G401 (cell line): ENCODE data around the gene OR13C9. TPM values are rescaled to one million over a fixed set of nuclear protein-coding genes. Genes with fewer than 3 reads are reported as not detected.
"Not testable (repeated sequence)": the region's sequence is repeated elsewhere in the genome, so short reads cannot be mapped to it uniquely, and the experiment has no call there.

Source experiments
- DNase-seq: peaks from one replicate; pipeline ENCODE4 v3.0.0-alpha.2; 2015; ENCODE audit warnings: low spot score
- in situ Hi-C: cut with HindIII; loops from 2 replicates; pipeline ENCODE4 v1.10.0; 2016; ENCODE audit warnings: low sequenced_read_pairs, mixed read lengths
- total RNA-seq: library from RNA; depleted of rRNA; stranded (reverse); fragments of >200 nt; shearing (Covaris generic); gene quantifications from 2 replicates; pipeline ENCODE4 v1.2.3, GENCODE V29; 2014; rRNA removed

The OR13C9 gene
- not detected in 2 replicates for total RNA-seq

DNA sequence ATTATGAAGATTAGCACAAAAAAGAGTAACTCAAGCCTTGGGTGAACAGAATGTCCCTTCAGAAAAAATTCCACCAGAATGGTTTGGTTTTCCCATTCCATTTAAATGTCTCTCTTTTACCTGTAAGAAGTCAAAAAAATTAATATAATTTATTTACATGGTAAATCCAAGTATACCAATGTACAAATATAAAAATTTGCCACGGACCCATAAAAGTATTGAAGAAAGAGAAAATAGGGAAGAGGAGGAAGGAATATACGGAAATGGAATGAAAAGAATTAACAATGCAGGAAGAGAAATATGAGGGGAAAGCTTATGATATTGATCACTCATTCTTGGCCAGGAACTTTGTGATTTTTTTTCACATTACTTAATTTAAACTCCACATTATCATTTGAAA is at the start of gene OR13C9:
Gene OR13C9 (minus strand): TSS at position 101 of the 400 bp plus-strand sequence. CDS start 0 bp downstream, at position 101.
- no peak for DNase-seq
- in situ Hi-C loops: no loop called here

- no peak for DNase-seq
- in situ Hi-C loops: no loop called here
These were observed 40.6 kb upstream of the OR13C9 start for GRCh38 chr9:104658496-104659195.

- no peak for DNase-seq
- in situ Hi-C loops: no loop called here
These were observed 17.5 kb upstream of the OR13C9 start for GRCh38 chr9:104635456-104635855.

- no peak for DNase-seq
- in situ Hi-C loops: no loop called here
These were observed 16.0 kb upstream of the OR13C9 start for GRCh38 chr9:104633976-104634520.

GRCh38 chr9:104625964-104626363 is 8.0 kb upstream of the OR13C9 start:
- in situ Hi-C loops, DNase-seq: not testable (repeated sequence)

DNA sequence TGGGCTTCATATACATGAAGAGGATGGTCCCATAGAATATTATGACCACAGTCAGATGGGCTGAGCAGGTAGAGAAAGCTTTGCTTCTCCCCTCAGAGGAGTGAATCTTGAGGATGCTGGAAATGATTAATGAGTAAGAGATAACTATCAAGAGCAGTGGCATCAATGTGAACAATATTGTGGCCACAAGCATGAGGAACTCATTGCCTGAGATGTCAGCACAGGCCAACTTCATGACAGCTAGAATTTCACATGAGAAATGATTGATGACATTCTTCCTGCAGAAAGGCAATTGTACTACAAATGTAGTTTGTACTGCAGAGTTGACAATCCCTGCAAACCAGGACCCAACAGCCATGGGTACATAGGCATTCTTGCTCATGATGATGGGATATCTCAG is 586 bp downstream of the OR13C9 start:
- in situ Hi-C loops: no loop called here
- DNase-seq: no peak

DNA sequence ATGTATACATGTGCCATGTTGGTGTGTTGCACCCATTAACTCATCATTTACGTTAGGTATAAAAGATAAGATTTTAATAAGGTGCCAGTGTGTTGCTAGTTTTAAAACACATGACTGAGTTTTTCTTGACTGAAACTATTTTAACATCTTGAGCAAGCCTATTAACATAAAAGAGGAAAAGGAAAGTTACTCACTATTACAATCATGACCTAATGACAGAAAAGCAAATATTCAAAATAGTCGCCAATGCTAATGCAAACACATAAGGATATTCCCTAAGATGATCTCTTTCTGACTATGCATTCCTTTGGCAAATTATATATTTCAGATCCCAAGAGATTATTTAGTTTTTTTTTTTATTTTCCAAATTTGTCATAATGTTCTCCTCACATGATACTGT is 6.8 kb downstream of the OR13C9 start:
- DNase-seq: no peak
- in situ Hi-C loops: no loop called here

- in situ Hi-C loops: no loop called here
These were observed 9.7 kb downstream of the OR13C9 start for GRCh38 chr9:104608336-104608735.

DNA sequence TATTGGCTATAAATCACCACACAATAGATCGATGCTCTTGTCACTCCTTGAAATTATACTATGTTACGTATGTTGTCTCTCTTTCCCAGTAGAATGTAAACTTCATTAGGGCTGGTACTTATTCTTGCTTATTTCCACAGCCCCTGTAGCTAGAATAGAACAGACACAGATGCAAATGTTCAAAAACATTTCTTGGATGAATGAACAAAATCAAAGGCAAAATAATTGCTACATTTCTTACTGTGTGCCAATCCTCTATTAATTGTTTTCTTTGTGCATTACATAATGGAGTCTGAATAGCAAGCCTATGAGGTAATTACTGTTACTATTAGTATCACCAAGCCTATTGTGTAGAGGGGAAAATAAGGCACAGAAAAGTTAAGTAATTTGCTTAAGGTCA is 11.9 kb downstream of the OR13C9 start:
- in situ Hi-C loops: no loop called here
- DNase-seq: no peak

More at GRCh38 chr9:104608336-104608735, 9.7 kb downstream of the OR13C9 start:
- DNase-seq: no peak

DNA sequence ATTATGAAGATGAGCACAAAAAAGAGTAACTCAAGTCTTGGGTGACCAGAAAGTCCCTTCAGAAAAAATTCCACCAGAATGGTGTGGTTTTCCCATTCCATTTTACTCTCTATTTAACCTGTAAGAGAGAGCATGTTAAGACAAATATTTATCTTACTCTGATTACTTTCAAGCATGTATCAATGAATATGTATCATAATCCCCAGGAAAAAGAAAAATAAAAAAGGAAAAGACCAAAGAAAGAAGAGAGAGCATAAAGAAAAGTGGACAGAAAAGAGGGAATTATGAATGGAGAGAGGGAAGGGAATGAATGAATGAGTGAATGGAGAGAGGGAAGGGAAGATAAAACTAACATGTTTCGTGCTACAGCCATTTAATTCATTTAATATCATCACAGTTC is 12.5 kb downstream of the OR13C9 start, which contains the start of gene OR13C2:
Gene OR13C2 (minus strand): TSS at position 101 of the 400 bp plus-strand sequence. CDS start 0 bp downstream, at position 101.
- in situ Hi-C loops, DNase-seq: not testable (repeated sequence)

GRCh38 chr9:104604801-104605200 is 13.2 kb downstream of the OR13C9 start:
- DNase-seq: no peak
- in situ Hi-C loops: no loop called here

- DNase-seq, in situ Hi-C loops: not testable (repeated sequence)
These were observed 18.7 kb downstream of the OR13C9 start, which contains the start of gene OR13C5 for GRCh38 chr9:104599313-104599712. Gene OR13C5 (minus strand): TSS chr9:104599413. CDS start chr9:104599413, 0 bp downstream.

- in situ Hi-C loops, DNase-seq: not testable (repeated sequence)
These were observed 19.3 kb downstream of the OR13C9 start for GRCh38 chr9:104598749-104599148.

- no peak for DNase-seq
- in situ Hi-C loops: no loop called here
These were observed 28.4 kb downstream of the OR13C9 start for GRCh38 chr9:104589626-104590025.

DNA sequence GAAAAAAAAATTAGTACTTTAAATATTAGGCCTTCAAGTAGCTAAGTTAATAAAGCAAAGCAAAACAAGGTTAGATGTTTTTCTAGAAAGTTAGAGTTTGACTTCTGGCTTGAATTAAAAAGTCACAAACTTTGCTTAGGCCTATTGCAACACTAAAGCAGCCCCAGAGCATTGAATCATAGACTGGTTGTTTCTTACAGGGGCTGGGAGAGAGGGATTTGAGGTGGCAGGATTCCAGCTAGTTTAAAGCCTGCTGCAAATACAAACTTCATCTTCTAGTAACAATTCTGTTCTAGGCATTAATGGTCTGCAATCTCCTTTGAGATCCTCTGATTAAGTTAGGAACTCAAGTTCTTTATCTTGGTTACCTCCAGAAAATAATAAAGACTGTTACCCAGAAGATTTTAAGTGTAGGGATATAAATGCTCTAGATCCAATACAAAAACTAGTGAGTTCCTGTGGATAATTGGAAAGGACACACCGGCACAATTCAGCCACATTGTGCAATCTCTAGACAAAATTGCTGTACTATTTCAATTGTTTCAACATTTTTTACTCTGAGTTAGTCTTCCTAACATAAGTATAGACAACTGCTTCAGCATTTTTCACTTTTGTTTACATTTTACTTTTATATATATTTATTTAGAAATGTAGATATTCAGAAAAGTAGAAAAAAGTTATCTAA is 31.4 kb downstream of the OR13C9 start:
- no peak for DNase-seq
- in situ Hi-C loops: no loop called here

DNA sequence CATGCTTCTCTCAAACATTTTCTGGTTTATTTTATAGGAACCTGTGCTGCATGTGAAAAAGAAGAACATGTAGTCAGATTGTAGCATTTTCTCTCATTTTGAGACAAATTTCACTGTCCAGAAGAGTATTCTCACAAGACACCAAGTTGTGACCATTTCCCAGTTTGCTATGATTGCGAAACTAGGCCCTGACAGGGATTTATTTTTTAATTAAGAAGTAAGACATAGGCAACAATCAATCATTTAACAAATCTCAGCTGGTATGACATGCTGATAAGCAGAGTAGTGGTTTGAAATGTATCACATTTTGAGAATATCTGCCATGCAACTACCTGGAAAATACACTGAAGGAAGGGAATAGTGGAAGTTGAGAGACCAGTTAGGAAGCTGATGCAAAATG is 37.4 kb downstream of the OR13C9 start:
- no peak for DNase-seq
- in situ Hi-C loops: no loop called here

DNA sequence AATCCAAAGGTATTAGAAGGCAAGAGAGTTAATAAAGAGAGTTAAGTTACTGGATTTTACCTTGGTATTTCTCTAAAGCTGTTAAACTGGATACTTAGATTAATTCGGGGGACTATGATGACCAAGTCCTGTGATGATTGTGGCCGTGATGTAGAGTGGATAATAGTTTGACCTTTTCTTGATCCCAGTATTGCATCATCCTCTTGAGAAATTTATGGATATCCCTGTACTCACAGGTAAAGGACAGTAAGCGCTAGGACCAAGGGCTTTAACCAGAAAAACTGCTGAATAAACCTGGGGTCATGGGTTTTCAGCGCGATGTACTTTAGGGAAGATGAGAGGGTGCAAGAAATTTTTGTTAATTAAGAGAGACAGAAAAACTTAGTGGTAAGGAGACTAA is 40.7 kb downstream of the OR13C9 start:
- no peak for DNase-seq

DNA sequence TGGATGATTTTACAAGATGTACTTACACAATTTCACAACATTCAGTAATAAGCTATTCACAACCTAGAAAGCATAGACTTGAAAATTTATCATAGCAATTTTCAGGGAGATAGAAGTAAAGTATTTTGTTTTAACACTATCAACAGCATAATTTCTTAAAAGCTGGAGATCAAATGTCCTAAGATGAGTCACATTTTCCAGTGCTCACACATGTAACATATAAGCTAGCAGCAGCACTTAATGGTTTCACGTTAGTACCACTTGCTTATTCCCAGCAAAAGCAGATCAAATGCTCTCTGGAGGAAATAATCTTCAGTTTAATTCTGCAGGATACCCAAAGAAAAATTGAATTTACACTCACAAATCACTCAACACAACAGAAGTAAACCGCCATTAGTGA is 42.5 kb downstream of the OR13C9 start:
- DNase-seq: no peak
- in situ Hi-C loops: no loop called here

More for the DNA sequence above, 40.7 kb downstream of the OR13C9 start:
- in situ Hi-C loops: no loop called here

GRCh38 chr9:104572612-104573011 is 45.4 kb downstream of the OR13C9 start:
- in situ Hi-C loops: no loop called here
- DNase-seq: no peak

DNA sequence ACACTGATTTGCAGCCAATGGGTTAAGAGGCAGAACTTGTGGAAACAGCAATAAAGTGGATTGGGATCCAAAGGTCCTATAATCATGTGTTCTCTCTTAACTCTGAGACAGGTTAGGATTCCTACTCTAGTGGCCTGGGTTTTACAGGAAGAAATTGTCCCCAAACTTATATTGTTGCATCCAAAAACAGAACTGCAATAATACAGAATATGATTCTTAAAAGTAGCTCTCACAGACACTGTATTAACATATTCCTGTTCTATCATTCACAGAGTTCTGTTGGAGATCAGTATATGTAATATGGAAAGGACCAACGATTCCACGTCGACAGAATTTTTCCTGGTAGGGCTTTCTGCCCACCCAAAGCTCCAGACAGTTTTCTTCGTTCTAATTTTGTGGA is 49.1 kb downstream of the OR13C9 start, which contains the start of gene OR13C8:
Gene OR13C8 (plus strand): TSS at position 301 of the 400 bp plus-strand sequence. CDS start 0 bp downstream, at position 301.
- in situ Hi-C loops: no loop called here

More for the DNA sequence above, 49.1 kb downstream of the OR13C9 start, which contains the start of gene OR13C8:
- DNase-seq: no peak
